ENCODE results near the gene TRIP13. TPM values are rescaled to one million over a fixed set of nuclear protein-coding genes. Genes with fewer than 3 reads are reported as not detected.

Gene TRIP13
- total and polyA plus RNA-seq, 2 of the 4 experiments (the other 2 are of a cell fraction): 17.1 to 35.5 TPM

- no peak overlapping the region for H2BK5ac ChIP-seq (ENCODE audit: low read depth, low read length, poor library complexity, severe bottlenecking)
- H4K20me1 ChIP-seq (ENCODE audit: insufficient read depth, low read length): no peaks in the 10 kb centered on the region
- no peak overlapping the region for H4K5ac ChIP-seq (ENCODE audit: low read depth, low read length)
- H3K9me3 ChIP-seq (ENCODE audit: control insufficient read depth, insufficient read depth, low read length): no peaks in the 10 kb centered on the region
- H3K9me1 ChIP-seq (ENCODE audit: insufficient read depth, low read length): no peaks in the 10 kb centered on the region
- H2BK20ac ChIP-seq (ENCODE audit: low read depth, low read length): no peak overlapping the region
- dilution Hi-C loops (cut with HindIII; ENCODE audit: low sequenced_read_pairs, unreplicated experiment) (no loop called here), intact Hi-C loops (cut with micrococcal nuclease) (no loop called here), in situ Hi-C loops (cut with MboI; ENCODE audit: low sequenced_read_pairs) (no loop called here)
- H3K56ac ChIP-seq (ENCODE audit: extremely low read depth, insufficient read depth, low read length): no peak overlapping the region
- H3K4me3 ChIP-seq (ENCODE audit: insufficient read depth, low read depth, low read length): no peak overlapping the region
- CTCF ChIA-PET: no interaction called here
- no peak overlapping the region for H2AFZ ChIP-seq (replicated peaks; ENCODE audit: low read length, poor library complexity)
- H2BK120ac ChIP-seq (ENCODE audit: low read depth, low read length): no peak overlapping the region
- no peaks in the 10 kb centered on the region for H3K79me1 ChIP-seq (ENCODE audit: low read depth in 1 of 2, low read length in 2 of 2)
- POLR2A ChIA-PET (ENCODE audit: unreplicated experiment): no interaction called here
- BruUV-seq (replicated peaks): no TSS peak
- WGBS, 2 experiments (ENCODE audit: extremely low coverage in 2 of 2, insufficient read length in 1 of 2): 88% methylated on average over 6 of the region's 14 CpGs; no CpG with 5 or more reads in 1 of the 2 experiments
- H3K27ac ChIP-seq (ENCODE audit: insufficient read depth, low read length): no peak overlapping the region
- no peaks in the 10 kb centered on the region for H3K36me3 ChIP-seq (ENCODE audit: control insufficient read depth, insufficient read depth, low read length)
- H3K23ac ChIP-seq (ENCODE audit: low read depth, low read length): no peak overlapping the region
- no peak overlapping the region for H3K4ac ChIP-seq (ENCODE audit: low read depth, low read length)
- H3K27me3 ChIP-seq (ENCODE audit: control insufficient read depth, insufficient read depth, low read length): peaks cover 5% of the 10 kb centered on the region; the same call in 1 of the 2 replicates
- H3K9ac ChIP-seq (ENCODE audit: low read depth, low read length): no peak overlapping the region
- H2BK15ac ChIP-seq (ENCODE audit: low read depth, low read length): no peak overlapping the region
- no peak overlapping the region for H3K14ac ChIP-seq (replicated peaks; ENCODE audit: low read depth, low read length)
- H4K91ac ChIP-seq (ENCODE audit: insufficient read depth, low read depth, low read length): no peak overlapping the region
- TF ChIP-seq NFE2L2 (IDR thresholded peaks at IDR 0.05; ENCODE audit: low read depth, low read length): no peak
- H4K8ac ChIP-seq (ENCODE audit: low read depth in 2 of 2, low read length in 2 of 2): no peak overlapping the region
- no peak for ATAC-seq (ENCODE audit: low read depth)
- DNase-seq: no peak
- no peak overlapping the region for H3K4me2 ChIP-seq (ENCODE audit: low read depth, low read length)
- H2AK9ac ChIP-seq (replicated peaks; ENCODE audit: low read depth, low read length, poor library complexity): no peak overlapping the region
- H3K4me1 ChIP-seq (ENCODE audit: control insufficient read depth, insufficient read depth, low read length): no peaks in the 10 kb centered on the region
- H2AK5ac ChIP-seq (ENCODE audit: low read depth, low read length): no peak overlapping the region
- no peak overlapping the region for H3K18ac ChIP-seq (ENCODE audit: low read depth, low read length)
Measured at GRCh38 chr5:848671-849111, 44.0 kb upstream of the TRIP13 start.

Measured in IMR-90 (cell line).